Natural killer cell (primary cell): Measurements from ENCODE around the gene CMSS1. TPM values are rescaled to one million over a fixed set of nuclear protein-coding genes. Genes with fewer than 3 reads are reported as not detected.

Source experiments
- ATAC-seq, 3 donors: fragments of 150-1000 bp in 2 of 3; fragments of 200-7000 bp in 1 of 3; cut with Tn5 transposase; 1 replicate in 1 of 3; 2 replicates in 2 of 3; pipeline ENCODE4 v1.10.0; 2021; ENCODE audit warnings: mild to moderate bottlenecking in 2 of 3, moderate library complexity in 2 of 3
- DNase-seq, 2 donors: peaks; one replicate each; pipeline versions ENCODE4 v3.0.0 to v3.0.0-alpha.2; 2013 to 2021; ENCODE audit warnings: mixed read lengths in 1 of 2
- H3K27ac ChIP-seq: one replicate; pipeline ENCODE4 v1.5.1; 2013; ENCODE audit warnings: mild to moderate bottlenecking, low read length
- H3K27me3 ChIP-seq: one replicate; pipeline ENCODE4 v1.6.1; 2013; ENCODE audit warnings: low read length; ENCODE audit not compliant: control insufficient read depth, insufficient read depth
- H3K36me3 ChIP-seq: one replicate; pipeline ENCODE4 v1.6.1; 2013; ENCODE audit warnings: low read length; ENCODE audit not compliant: control insufficient read depth, insufficient read depth
- H3K4me1 ChIP-seq: one replicate; pipeline ENCODE4 v1.6.1; 2013; ENCODE audit warnings: low read length; ENCODE audit not compliant: control insufficient read depth, insufficient read depth
- H3K4me3 ChIP-seq: one replicate; pipeline ENCODE4 v1.5.1; 2013; ENCODE audit warnings: low read length
- H3K9me3 ChIP-seq: one replicate; pipeline ENCODE4 v1.6.1; 2013; ENCODE audit warnings: low read length; ENCODE audit not compliant: control insufficient read depth, insufficient read depth
- H3K27ac Mint-ChIP-seq, 2 donors: one replicate each; pipeline ENCODE4 v1.8.0; 2022; ENCODE audit warnings: mild to moderate bottlenecking in 2 of 2, mixed read lengths in 2 of 2, moderate library complexity in 1 of 2
- H3K27me3 Mint-ChIP-seq, 2 donors: one replicate each; pipeline ENCODE4 v1.8.0; 2022; ENCODE audit warnings: low read depth in 2 of 2, mixed read lengths in 2 of 2
- H3K36me3 Mint-ChIP-seq: one replicate; pipeline ENCODE4 v1.8.0; 2022; ENCODE audit warnings: mixed read lengths
- H3K4me1 Mint-ChIP-seq, 2 donors: one replicate each; pipeline ENCODE4 v1.8.0; 2022; ENCODE audit warnings: mixed read lengths in 2 of 2
- H3K4me3 Mint-ChIP-seq: one replicate; pipeline ENCODE4 v1.8.0; 2022; ENCODE audit warnings: mild to moderate bottlenecking, moderate library complexity, mixed read lengths
- H3K9me3 Mint-ChIP-seq, 2 donors: one replicate each; pipeline ENCODE4 v1.8.0; 2022; ENCODE audit warnings: mixed read lengths in 2 of 2
- CTCF ChIP-seq: fragments of 200-600 bp; IDR thresholded peaks from one replicate; pipeline ENCODE4 v1.8.0; 2022; ENCODE audit warnings: antibody characterized with exemption
- WGBS: methylation state at CpG from one replicate; pipeline ENCODE4 v1.1.7; 2013; ENCODE audit warnings: missing lambda C conversion rate; ENCODE audit not compliant: insufficient coverage; 5-methylcytosine and 5-hydroxymethylcytosine counted together
- intact Hi-C: fragments of 100-400 bp; cut with micrococcal nuclease; formaldehyde crosslinking; loops from one replicate; pipeline ENCODE4 v1.14.2; 2022
- total RNA-seq, 4 donors: library from RNA; stranded (reverse); fragments of 120-200 nt in 1 of 4; gene quantifications; one replicate each; pipeline versions ENCODE4 v1.2.3 to v1.2.4, GENCODE V29; 2013 to 2022

Gene CMSS1
- total RNA-seq, 3 donors from 2014 or later (not counting 1 experiment from before 2014, with no cell fraction given) = 7.8 to 12.7 (median 9.2) TPM

GRCh38 chr3:100189444-100189964 lies 371.8 kb downstream of the CMSS1 start:
- ATAC-seq = no peak
- H3K4me3 Mint-ChIP-seq = no peak overlapping the region
- TF ChIP-seq CTCF = no peak
- Histone ChIP-seq H3K4me1 (no peaks in the 10 kb centered on the region), H3K36me3 (no peaks in the 10 kb centered on the region), H3K9me3 (no peaks in the 10 kb centered on the region), H3K4me3 (no peak overlapping the region), H3K27me3 (no peaks in the 10 kb centered on the region), H3K27ac (no peak overlapping the region)
- no peak for DNase-seq
- peaks cover 2 to 14% of the 10 kb centered on the region in 2 donors for H3K27me3 Mint-ChIP-seq
- no peaks in the 10 kb centered on the region for H3K9me3 Mint-ChIP-seq
- 82% methylated on average over 4 of the region's 4 CpGs for WGBS
- H3K4me1 Mint-ChIP-seq = no peaks in the 10 kb centered on the region
- intact Hi-C loops = no loop called here
- H3K27ac Mint-ChIP-seq = no peak overlapping the region
- no peaks in the 10 kb centered on the region for H3K36me3 Mint-ChIP-seq

GRCh38 chr3:100195375-100195774 lies 377.7 kb downstream of the CMSS1 start:
- H3K27me3 ChIP-seq = no peaks in the 10 kb centered on the region
- no peak for DNase-seq
- no peaks in the 10 kb centered on the region for H3K36me3 ChIP-seq
- Mint-ChIP-seq H3K27me3 (peaks cover 0 to 1% of the 10 kb centered on the region in 2 donors), H3K4me1 (no peaks in the 10 kb centered on the region), H3K9me3 (no peaks in the 10 kb centered on the region), H3K27ac (no peak overlapping the region), H3K4me3 (no peak overlapping the region), H3K36me3 (no peaks in the 10 kb centered on the region)
- H3K27ac ChIP-seq = no peak overlapping the region
- no peak overlapping the region for H3K4me3 ChIP-seq
- intact Hi-C loops = no loop called here
- 90% methylated on average over 5 of the region's 5 CpGs for WGBS
- ATAC-seq = no peak
- no peaks in the 10 kb centered on the region for H3K4me1 ChIP-seq
- no peaks in the 10 kb centered on the region for H3K9me3 ChIP-seq
- TF ChIP-seq CTCF = no peak

GRCh38 chr3:100197876-100198275 lies 380.2 kb downstream of the CMSS1 start:
- WGBS = 98% methylated on average over 8 of the region's 8 CpGs
- DNase-seq (no peak), ATAC-seq (no peak)

More at GRCh38 chr3:100197876-100198275, 380.2 kb downstream of the CMSS1 start:
- Histone ChIP-seq H3K9me3 (no peaks in the 10 kb centered on the region), H3K27me3 (no peaks in the 10 kb centered on the region), H3K27ac (no peak overlapping the region), H3K4me1 (no peaks in the 10 kb centered on the region), H3K4me3 (no peak overlapping the region), H3K36me3 (no peaks in the 10 kb centered on the region)
- Mint-ChIP-seq H3K36me3 (no peaks in the 10 kb centered on the region), H3K27me3 (no peaks in the 10 kb centered on the region), H3K4me1 (no peaks in the 10 kb centered on the region), H3K9me3 (no peaks in the 10 kb centered on the region), H3K4me3 (no peak overlapping the region), H3K27ac (no peak overlapping the region)
- TF ChIP-seq CTCF = no peak
- intact Hi-C loops = no loop called here
